Activated CD8-positive, alpha-beta memory T cell treated with anti-CD3 and anti-CD28 coated beads for 36 hours (primary cell): ENCODE results near the gene LUZP2. TPM values are rescaled to one million over a fixed set of nuclear protein-coding genes. Genes with fewer than 3 reads are reported as not detected.

Experiments used
- CTCF ChIA-PET: fragments of 350-600 bp; sonication (Branson Sonifier 250); formaldehyde crosslinking; loops from one replicate; lab custom pipeline; 2021; ENCODE audit warnings: antibody characterized with exemption; lab: Charles Lee
- POLR2A ChIA-PET: fragments of 350-600 bp; sonication (Branson Sonifier 250); formaldehyde crosslinking; loops from one replicate; lab custom pipeline; 2021; ENCODE audit warnings: antibody characterized with exemption; lab: Charles Lee
- total RNA-seq, 2 experiments: library from RNA; stranded (reverse); gene quantifications; one replicate each; pipeline ENCODE4 v1.2.3, GENCODE V29; 2021

Gene LUZP2
- total RNA-seq, 2 experiments from 2014 or later: not detected

DNA sequence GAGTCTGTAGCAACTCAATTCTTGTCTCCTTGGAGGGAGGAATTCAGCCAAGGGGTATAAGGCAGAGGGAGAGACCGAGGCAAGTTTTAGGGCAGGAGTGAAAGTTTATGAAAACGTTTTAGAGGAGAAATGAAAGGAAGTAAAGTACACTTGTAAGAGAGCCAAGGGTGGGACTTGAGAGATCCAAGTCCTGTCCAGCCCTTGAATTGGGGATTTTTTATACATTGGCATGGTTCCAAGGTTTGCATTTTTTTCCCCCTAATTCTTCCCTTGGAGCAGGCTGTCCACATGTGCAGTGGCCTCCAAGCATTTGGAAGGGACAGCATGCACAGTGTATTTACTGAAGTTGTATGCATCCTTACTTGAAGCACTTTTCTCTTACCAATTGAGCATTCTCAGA lies 192.1 kb downstream of the LUZP2 start:
- ChIA-PET CTCF (no interaction called here), POLR2A (no interaction called here)

DNA sequence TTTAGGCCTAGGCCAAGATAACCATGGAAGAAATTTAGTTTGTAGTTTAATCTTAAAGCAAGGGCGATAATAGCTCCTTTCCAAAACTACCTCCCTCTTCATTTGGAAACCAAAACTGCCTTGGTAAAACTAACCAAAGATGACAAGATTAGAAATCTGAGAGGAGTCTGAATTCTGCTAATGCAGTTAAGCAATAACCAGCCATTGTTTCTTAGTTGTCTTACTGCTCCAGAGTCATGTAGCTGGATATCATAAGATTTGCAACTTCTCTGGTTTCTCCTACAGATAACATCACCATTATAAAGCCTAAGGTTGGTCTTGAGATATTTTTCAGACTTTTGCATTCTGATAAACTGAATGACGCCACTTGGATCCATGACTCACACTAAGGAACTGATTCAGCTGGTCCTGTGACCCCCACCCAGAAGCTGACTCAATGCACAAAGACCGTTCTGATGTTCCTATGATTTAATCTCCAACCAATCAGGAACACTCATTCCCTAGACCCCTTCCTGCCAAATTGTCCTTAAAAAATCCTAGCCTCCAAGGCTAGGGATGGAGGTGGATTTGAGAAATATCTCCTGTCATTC lies 200.8 kb downstream of the LUZP2 start:
- ChIA-PET POLR2A (no interaction called here), CTCF (no interaction called here)

DNA sequence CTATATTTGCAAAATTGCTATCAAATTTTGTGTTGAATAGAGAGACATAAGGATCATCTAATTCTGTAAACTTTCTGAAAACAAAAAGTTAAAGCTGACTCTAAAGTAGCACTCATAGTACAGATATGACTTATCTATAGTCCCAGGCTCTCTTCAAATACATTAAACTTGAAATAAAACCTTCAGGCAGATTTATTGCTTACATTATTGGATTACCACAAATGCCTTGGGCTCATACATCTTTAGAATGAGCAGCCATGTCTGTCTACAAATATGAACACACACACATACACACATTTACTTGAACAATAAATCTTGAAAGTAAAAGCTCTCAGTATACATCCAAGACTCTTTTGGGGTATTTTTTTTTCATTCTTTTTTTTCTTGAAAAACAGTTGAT lies 207.9 kb downstream of the LUZP2 start:
- ChIA-PET POLR2A (no interaction called here), CTCF (no interaction called here)

DNA sequence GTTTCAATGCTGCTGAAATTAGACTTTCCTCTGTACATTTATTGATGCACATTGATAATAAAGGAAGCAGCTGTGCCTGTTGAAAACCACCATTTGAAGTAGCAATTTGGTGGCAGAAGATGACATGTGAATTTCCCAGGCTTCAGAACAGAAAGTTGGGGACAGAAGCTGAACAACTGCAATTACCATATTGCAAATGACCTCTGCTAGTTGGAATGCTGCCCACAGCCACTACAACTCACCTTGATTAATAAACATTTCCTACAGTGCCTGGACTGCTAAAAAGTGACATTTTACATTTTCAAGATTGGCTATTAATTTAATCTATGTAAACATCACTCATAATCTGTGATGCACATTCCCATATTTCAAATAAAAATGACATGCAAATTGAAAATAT lies 208.6 kb downstream of the LUZP2 start:
- CTCF ChIA-PET: no interaction called here
- POLR2A ChIA-PET: no interaction called here

DNA sequence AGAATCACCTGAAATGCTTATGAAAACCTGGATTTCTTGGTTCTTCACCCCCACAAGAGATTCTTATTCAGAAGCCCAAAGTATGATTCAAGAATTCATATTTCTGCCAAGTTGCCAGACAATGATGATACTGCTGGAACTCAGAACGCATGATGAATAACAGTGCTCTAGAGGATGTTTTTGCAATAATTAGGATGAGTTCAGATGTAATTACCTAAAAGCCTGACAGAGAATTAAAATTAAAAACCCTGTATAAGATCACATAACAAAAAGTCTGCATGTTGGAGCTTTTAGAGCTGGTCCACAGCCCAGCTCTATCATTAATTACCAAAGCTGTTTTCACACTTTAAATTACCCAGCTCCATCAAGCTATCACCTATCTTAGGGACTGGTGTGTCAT lies 211.8 kb downstream of the LUZP2 start:
- ChIA-PET POLR2A (no interaction called here), CTCF (no interaction called here)

DNA sequence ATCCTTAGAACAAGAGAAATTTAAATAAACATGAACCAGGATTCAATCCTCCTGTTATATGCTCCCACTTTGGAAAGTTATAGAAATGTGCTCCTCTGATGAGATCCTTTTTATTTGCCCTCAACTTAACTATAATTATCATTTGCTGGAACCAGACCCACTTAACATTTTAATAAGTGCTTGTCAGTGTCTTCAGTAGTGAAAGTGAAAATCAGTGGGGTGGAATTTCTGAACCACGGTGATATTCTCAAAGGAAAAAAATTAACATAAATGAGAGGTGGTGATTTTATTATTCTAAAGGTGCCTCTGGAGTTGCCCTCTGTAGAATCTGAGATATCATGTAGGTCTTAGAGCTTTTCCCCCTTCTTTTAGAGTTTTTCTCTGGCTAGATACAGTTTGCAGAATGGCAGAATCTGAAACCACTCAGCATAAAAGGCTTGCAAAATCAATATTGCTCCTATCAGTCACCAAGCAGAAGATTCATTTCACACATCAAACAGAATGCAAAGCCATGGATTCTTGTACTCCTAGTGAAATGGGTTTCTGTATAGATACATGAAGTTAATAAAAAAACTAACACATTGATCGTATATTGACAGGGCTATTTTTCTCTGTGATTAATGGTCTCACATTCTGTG lies 213.2 kb downstream of the LUZP2 start:
- POLR2A ChIA-PET: no interaction called here
- CTCF ChIA-PET: interaction anchor here (0.5 kb wide), 1 partner anchor 1421 kb away, joined by 3 read pairs; no protein-coding TSS in a partner anchor

DNA sequence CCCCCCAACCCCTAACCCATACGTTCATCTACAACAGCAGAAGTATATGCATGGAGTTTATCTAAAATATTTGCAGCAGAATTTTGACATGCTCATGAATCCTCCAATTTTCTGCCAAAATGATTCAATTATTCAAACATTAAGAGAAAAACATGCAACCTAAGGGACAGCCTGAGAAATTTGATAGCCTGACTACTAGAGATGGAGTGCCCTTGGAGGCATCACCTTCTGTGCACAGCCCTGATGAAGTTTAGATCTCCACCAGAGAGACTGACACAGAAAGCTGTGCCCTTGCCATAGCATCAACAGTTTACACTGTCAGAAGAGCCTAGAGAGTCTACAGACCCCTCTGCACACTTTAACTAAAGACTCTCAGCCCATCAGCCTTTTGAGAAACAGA lies 217.7 kb downstream of the LUZP2 start:
- ChIA-PET POLR2A (no interaction called here), CTCF (no interaction called here)

DNA sequence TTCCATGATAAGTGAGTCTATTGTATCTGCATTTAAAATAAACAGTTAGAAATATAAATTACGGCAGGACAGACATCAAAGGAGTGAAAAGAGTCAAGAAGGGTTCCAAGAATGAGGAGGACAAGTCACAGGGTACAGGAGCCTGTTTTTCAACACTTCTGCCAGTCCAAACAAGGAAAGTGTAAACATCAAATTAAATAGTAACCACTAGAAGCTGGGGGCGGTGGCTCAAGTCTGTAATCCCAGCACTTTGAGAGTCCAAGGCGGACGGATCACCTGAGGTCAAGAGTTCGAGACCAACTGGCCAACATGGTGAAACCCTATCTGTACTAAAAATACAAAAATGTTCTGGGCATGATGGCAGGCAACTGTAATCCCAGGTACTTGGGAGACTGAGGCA lies 219.6 kb downstream of the LUZP2 start:
- CTCF ChIA-PET: no interaction called here
- POLR2A ChIA-PET: no interaction called here

DNA sequence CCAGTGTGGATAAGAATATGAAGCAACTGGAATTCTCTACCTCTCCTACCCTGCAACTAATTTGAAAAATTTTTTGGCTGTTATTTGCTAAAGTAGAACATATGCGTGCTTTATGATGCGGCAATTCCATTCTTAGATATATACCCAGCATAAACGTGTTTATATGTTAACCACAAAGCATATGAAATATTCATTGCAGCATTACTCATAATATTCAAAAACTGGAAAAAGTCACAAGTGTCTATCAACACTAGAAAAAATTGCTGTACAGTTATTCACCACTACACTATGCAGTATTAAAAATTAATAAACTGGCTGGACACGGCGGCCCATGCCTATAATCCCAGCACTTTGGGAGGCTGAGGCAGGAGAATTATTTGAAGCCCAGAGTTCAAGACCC lies 226.4 kb downstream of the LUZP2 start:
- CTCF ChIA-PET: no interaction called here
- POLR2A ChIA-PET: no interaction called here

DNA sequence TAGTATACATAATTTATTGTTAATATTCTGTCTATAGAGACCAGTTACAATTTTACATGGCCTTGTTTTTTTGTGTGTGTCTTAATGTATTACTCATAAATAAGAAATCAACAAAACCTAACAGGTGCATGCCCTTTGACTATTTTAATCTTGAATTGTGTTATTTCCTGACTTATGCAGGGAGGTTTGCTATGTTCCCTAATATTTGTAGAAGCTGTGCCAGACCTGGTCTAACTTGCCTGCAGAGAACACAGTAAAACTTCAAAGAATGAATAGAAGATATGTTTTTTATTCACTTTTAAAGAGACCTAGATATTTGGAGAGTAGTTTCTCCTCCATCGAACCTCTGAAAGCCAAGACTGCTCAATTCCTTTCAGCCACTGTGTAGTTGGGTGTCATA lies 234.7 kb downstream of the LUZP2 start:
- POLR2A ChIA-PET: no interaction called here
- CTCF ChIA-PET: no interaction called here

DNA sequence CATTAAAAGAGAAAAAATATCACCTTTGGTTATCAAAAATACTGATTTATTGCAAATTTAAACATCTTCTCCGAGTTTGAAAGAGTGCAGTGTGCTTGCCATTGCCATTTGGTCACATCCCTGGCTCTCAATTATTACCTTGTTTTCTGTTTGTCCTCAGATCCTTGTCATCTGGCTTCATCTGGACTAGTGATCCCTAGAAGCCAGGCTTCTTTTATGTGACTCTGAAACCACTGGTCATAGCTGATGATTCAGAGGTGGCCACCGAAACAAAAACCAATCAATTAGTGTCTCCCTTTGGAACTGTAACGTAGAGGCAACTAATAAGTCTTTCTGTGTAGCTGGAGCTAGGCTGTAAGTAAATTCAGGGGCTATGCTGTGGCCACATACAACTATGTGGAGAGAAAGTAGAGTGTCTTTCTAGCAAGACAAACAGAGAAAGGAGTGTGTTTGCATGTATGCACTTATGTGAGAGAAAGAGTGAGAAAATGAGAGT lies 237.9 kb downstream of the LUZP2 start:
- POLR2A ChIA-PET: no interaction called here
- CTCF ChIA-PET: no interaction called here

DNA sequence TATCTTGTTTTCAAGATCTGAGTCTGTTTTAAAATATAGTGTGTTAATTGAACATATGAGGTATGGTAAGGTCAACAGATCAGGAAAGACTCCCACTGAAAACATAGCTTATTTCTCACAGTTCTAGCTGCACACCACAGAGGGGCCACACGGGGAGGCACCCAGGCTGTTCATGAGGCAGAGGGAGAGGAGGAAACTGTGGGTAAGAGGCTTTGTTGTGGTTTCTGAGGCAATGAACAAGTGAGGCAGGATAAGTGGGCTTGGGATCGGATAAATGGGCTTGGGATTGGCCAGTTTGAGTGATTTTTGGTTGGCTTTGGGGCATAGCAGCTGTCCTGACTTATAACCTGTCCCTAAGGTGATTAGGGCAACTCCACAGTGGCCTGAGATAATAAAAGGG lies 242.1 kb downstream of the LUZP2 start:
- ChIA-PET POLR2A (no interaction called here), CTCF (no interaction called here)

DNA sequence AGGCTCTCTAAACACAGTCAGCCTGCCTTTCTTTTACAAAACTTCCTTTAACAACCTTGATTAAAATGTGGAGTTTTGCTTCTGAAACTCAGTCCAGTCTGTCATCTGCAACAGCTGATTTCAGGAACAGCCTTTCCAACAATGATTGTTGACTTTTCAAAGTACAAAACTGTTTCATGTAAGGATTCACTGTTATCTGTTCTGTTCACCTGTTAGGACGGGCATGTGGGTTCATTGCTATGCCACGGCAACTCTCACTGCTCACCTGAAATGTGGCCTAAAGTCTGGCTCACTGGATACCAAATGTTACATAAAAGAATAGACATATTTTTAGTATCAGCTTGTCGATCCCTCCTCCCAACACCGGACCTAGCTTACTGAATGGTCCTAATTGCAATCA lies 242.8 kb downstream of the LUZP2 start:
- CTCF ChIA-PET: no interaction called here
- POLR2A ChIA-PET: no interaction called here

DNA sequence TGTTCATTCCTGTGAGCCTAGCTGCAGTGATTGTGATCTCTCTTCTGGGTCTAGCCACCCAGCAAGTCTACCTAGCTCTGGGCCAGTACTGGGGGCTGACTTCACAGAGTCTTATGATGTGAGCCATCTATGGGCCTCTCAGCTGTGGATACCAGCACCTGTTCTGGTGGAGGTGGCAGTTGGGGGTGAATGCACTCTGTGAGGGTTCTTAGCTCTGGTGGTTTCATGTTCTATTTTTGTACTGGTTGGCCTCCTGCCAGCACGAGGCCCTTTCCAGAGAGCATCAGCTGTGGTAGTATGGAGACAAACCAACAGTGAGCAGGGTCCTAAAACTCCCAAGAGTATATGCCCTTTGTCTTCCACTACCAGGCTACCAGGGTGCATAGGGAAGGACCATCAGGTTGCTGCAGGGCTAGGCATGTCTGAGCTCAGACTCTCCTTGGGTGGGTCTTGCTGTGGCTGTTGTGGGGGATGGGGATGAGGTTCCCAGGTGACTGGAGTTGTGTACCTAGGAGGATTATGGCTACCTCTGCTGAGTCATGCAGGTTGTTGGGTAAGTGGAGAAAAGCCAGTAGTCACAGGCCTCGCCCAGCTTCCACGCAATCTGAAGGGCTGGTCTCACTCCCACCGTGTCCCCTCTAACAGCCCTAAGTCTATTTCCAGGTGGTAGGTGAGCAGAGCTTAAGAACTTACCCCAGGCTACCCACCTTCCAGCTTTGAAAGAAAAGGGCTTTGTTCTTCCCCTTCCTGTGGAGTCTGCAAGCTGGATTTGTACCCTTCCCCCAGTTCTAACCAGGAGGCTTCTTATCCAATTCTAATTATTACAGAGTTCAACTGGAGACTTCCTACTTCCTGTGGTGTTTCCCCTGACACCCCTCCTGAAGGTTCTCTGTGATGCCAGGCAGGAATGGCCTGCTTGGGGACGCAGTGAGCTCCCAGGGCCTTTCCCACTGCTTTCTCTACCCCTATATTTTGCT lies 250.7 kb downstream of the LUZP2 start:
- CTCF ChIA-PET: no interaction called here
- POLR2A ChIA-PET: no interaction called here

DNA sequence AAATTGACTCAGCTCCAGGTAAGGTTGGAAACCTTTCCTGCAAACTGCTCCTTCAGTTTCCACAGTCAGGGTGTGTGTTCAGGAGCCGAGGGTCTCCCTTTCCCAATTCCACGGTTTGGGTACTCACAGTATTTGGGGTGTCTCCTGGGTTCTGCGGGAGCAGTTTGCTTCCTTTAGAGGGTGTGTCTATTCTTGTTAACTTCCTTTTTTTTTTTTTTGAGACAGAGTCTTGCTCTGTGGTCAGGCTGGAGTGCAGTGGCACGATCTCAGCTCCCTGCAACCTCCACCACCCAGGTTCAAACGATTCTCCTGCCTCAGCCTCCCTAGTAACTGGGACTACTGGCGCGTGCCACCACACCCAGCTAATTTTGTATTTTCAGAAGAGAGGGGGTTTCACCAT lies 251.4 kb downstream of the LUZP2 start:
- ChIA-PET CTCF (no interaction called here), POLR2A (no interaction called here)

DNA sequence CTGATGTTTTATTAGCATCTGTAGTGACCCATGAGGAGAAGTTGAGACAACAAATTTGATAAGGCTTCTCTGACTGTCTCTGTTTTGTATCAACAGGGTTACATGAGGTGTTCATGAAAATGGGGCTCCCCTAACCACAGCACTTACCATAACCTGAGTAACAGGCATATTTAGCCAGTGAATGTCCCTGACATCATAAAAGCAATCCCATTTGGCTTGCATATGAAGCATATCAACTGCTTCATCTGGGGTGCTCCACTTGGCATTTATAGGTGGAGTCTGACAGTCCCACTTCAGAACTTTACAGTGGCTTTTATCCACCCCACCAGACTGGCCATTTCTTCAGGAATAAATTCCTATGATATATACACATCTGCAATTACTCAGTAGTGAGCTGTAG lies 257.6 kb downstream of the LUZP2 start:
- POLR2A ChIA-PET: no interaction called here
- CTCF ChIA-PET: no interaction called here

DNA sequence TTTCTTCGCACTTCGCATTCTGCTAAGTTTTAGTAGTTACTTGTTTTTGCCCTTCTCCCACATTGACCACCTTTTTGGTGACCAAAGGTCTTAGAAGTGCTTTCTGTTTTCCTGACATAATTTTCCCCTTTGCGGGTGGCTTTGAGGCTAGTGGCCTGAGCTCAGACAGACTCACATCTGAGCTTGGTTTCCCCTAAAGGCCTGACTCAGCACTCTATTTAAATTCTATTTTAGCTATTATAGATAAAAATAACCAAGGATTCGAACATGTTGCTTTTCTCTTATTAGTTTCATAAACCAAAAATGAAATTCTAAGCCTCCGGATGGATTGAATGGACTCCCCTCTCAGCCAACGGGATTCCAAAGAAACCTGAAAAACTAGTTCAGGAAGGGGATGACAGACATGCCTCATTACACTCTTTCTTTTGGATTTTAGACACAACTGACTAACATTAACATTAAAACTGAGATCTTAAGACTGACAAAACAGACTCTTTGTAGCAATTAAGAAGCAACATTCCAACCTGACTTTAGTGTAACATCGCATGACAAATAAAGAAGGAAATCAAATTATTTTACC lies 258.5 kb downstream of the LUZP2 start:
- ChIA-PET POLR2A (no interaction called here), CTCF (no interaction called here)

DNA sequence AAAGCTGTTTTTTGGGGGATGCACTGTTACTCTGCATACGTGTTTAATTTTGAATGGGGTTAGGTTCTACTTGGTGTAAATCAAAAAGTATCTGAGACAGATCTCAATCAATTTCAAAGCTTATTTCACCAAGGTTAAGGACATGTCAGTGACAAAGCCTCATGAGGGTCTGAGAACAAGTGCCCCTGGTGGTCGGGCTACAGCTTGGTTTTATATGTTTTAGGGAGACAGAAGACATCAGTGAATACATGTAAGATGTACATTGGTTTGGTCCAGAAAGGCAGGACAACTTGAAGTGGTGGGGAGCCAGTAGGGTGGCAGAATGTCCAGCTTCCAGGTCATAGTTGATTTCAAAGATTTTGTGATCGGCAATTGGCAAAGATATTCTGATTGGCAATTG lies 262.9 kb downstream of the LUZP2 start:
- POLR2A ChIA-PET: no interaction called here
- CTCF ChIA-PET: no interaction called here

DNA sequence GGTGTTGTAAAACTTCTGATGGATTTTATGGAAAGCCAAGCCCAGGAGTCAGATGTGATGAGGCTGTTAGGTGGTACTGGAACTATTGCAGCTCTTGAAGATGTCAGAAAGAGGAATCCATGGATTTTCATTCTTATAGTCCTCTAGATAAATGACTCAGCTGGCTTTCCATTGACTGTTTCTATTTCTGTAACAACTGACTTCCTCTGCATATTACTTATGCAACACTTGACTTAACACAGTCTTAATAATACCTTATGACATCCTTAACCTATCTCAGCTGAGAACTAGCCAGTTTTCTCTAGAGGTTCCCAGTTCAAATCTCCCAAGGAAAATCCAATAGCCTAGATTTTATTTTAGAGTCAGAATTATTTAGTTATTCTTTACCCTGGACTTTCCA lies 263.8 kb downstream of the LUZP2 start:
- ChIA-PET CTCF (no interaction called here), POLR2A (no interaction called here)

DNA sequence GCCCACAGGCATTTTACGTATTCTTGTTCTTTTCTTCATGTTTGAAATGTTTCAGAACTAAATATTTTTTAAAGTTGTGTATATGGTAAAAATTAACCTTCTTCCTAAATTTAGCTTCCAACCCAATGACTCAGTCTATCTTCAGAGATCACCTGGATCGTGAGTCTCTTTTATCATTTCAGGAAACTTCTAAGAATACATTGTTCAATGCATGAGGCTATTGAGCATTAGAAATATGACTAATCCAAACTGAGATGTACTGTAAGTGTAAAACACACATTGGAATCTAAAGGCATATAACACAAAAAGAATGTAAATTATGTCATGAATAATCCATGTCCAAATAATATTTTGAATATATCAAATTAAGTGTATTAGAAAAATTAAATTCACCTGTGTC lies 265.2 kb downstream of the LUZP2 start:
- ChIA-PET POLR2A (no interaction called here), CTCF (no interaction called here)
